ENCODE results near the gene KRT78.

Gene KRT78

DNA sequence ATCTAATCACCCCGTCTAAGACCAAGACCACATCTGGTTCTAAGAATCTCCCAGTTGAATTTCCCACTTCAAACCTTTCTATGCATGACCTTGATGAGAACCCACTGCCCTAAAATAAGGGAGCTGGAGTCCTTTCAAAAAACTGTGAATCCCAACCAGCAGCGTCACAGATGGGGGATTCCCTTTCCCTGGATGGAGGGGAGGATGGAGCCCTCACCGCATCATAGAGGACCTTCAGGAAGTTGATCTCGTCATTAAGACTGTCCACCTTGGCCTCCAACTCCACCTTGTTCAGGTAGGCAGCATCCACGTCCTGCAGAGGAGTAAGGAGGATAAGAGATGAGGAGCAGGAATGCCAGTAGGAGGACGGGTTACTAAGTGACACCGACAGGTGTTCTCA lies 39.6 kb downstream of the KRT78 start:
- no peak for DNase-seq (ENCODE audit: low read depth)
- no peak for TF ChIP-seq CTCF (IDR thresholded peaks at IDR 0.05; ENCODE audit: insufficient read depth, low read depth, low read length, missing control alignments)
- H3K4me3 ChIP-seq (ENCODE audit: low read depth, low read length), result no peak overlapping the region

GRCh38 chr12:52808573-52809160 lies 40.1 kb downstream of the KRT78 start:
- no peak for TF ChIP-seq CTCF (IDR thresholded peaks at IDR 0.05; ENCODE audit: insufficient read depth, low read depth, low read length, missing control alignments)
- DNase-seq (ENCODE audit: low read depth), result no peak
- H3K4me3 ChIP-seq (ENCODE audit: low read depth, low read length), result no peak overlapping the region

DNA sequence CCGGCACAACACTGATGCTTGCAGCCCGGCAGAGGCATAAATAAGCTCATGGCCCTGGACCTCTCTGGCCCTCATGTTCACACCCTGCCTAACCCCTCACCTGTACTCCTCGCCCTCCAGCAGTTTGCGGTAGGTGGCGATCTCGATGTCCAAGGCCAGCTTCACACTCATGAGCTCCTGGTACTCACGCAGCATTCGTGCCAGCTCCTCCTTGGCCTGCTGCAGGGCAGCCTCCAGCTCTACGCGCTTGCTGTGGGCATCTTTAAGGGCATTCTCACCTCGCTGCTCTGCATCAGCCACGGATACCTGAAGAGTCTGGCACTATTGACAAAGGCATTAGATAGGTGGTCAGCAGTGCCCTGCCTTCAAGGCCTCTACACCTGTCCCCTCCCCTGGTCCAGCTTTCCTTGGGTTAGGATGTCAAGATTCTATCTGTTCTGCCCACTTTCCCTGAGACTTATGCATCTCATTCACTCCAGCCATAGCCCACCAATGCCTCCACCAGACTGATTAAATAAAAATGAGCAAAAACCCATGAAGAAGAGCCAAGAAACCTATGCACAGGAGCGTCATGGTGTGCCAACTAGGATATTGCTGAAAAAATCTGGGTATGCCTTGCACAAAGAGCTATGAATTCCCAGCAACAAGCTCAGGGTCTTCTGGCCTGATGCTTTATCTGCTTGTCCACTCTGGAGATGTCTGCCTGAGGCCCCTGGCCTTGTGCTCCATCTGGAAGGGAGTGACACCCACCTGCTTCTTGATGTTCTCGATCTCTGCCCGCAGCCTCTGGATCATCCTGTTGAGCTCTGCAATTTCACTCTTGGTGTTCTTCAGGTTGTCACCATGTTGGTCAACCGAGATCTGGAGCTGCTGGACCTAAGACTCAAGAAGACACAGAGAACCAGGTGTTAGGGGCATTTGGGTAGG lies 41.0 kb downstream of the KRT78 start:
- no peak overlapping the region for H3K4me3 ChIP-seq (ENCODE audit: low read depth, low read length)
- no peak for TF ChIP-seq CTCF (IDR thresholded peaks at IDR 0.05; ENCODE audit: insufficient read depth, low read depth, low read length, missing control alignments)
- no peak for DNase-seq (ENCODE audit: low read depth)

DNA sequence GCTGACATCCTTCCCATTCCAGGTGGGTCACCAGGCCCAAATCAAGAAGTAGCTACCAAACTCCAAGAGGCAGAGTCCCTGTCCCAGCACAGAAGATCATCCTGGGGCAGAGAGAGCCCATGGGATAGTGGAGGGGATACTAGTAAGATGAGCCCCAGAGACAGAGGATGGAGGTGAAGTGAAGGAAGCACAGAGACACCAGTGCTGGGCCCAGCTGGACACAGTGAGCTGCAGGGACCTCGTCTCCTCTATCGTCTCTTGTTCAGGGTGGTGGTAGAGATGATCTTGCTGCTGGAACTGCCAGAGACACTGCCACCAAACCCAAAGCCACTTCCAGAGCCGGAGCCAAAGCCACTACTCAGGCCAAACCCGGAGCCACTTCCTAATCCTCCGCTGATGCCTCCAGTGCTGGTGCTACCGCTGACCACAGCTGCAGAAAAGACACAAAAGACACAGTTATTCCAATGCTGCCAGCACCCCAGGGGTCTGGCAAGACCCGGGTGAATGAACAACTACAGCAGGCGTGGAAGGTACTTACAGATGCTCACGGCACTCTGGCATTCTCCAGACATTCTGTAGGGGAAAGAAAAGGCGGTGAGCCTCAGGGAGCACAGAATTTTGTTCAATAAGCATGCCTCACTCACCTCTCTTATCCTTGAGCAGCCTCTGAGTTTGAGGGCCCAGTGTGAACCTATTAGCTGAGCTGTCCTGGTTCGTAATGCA lies 41.8 kb downstream of the KRT78 start:
- H3K4me3 ChIP-seq (ENCODE audit: low read depth, low read length), result no peak overlapping the region
- TF ChIP-seq CTCF (IDR thresholded peaks at IDR 0.05; ENCODE audit: insufficient read depth, low read depth, low read length, missing control alignments), result no peak
- no peak for DNase-seq (ENCODE audit: low read depth)

GRCh38 chr12:52806169-52806811 lies 42.5 kb downstream of the KRT78 start:
- DNase-seq (ENCODE audit: low read depth), result no peak
- H3K4me3 ChIP-seq (ENCODE audit: low read depth, low read length), result no peak overlapping the region
- no peak for TF ChIP-seq CTCF (IDR thresholded peaks at IDR 0.05; ENCODE audit: insufficient read depth, low read depth, low read length, missing control alignments)

DNA sequence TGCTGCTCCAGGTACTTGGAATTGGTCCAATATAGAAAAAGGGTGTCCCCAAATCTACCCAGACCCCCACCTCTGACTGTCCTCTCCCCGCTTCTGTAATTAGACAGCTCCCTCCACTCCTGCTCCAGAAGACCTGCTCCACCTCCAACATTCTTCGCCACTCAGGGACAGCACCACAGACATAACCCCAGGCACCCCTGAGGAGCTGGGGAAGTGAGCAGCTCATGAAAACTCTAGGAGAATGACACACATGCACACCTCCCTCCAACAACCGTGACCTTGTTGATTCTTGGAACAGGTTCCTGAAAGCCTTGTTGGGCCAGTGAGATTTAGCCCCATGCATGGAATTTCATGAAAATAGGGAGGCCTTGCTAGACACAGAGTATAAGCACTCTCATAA lies 43.1 kb downstream of the KRT78 start:
- DNase-seq (ENCODE audit: low read depth), result no peak
- TF ChIP-seq CTCF (IDR thresholded peaks at IDR 0.05; ENCODE audit: insufficient read depth, low read depth, low read length, missing control alignments), result no peak
- no peak overlapping the region for H3K4me3 ChIP-seq (ENCODE audit: low read depth, low read length)

All from GM12865 (cell line).